BJ (cell line): ENCODE measurements around the gene YBX1. TPM values are rescaled to one million over a fixed set of nuclear protein-coding genes. Genes with fewer than 3 reads are reported as not detected.
"Not testable (repeated sequence)": the region's sequence is repeated elsewhere in the genome, so short reads cannot be mapped to it uniquely, and the experiment has no call there.

Experiments
- CTCF ChIA-PET: fragments of 350-600 bp; formaldehyde crosslinking; extraction: SDS; loops from one replicate; lab custom pipeline; 2021; ENCODE audit warnings: antibody characterized with exemption, inconsistent platforms; lab: Yijun Ruan, JAX
- POLR2A ChIA-PET: fragments of 300-600 bp; sonication (Branson Sonifier 250); formaldehyde crosslinking; extraction: SDS; loops from one replicate; lab custom pipeline; 2021; ENCODE audit warnings: antibody characterized with exemption; lab: Charles Lee
- DNase-seq: peaks from one replicate; pipeline ENCODE4 v3.0.0-alpha.2; 2011; ENCODE audit warnings: low read depth
- H3K27me3 ChIP-seq: 2 replicates; pipeline ENCODE4 v1.6.0; 2011; ENCODE audit warnings: low read length; ENCODE audit not compliant: control insufficient read depth, insufficient read depth
- H3K36me3 ChIP-seq: 2 replicates; pipeline ENCODE4 v1.5.1; 2011; ENCODE audit warnings: low read length; ENCODE audit not compliant: control insufficient read depth, insufficient read depth
- H3K4me3 ChIP-seq: 2 replicates; pipeline ENCODE4 v1.5.1; 2011; ENCODE audit warnings: low read depth, mild to moderate bottlenecking, control low read depth, low read length
- CTCF ChIP-seq: IDR thresholded peaks from 2 replicates; pipeline ENCODE4 v1.5.1; 2011; ENCODE audit warnings: low read depth, mild to moderate bottlenecking, control low read depth, inconsistent platforms, low read length, moderate library complexity; ENCODE audit not compliant: insufficient read depth
- polyA plus RNA-seq: library from polyadenylated mRNA; depleted of rRNA; stranded (reverse); fragments of >200 nt; gene quantifications from 2 replicates; pipeline ENCODE4 v1.2.3, GENCODE V29; 2011

YBX1 gene
- polyA plus RNA-seq, 1 experiment, result 387 TPM

- no peak for TF ChIP-seq CTCF
- Histone ChIP-seq H3K27me3 (no peaks in the 10 kb centered on the region), H3K36me3 (peaks cover 1% of the 10 kb centered on the region; the same call in 1 of the 2 replicates), H3K4me3 (peak overlapping the region; percentile 65)
- no peak for DNase-seq
- ChIA-PET CTCF (interaction anchor here (1.1 to 2.0 kb wide), 4 partner anchors 10 to 242 kb away, joined by 3 to 6 read pairs (median 4); no protein-coding TSS in a partner anchor), POLR2A (no interaction called here)
Observed at GRCh38 chr1:42680921-42681683, 1.1 kb upstream of the YBX1 start.

- ChIA-PET POLR2A (interaction anchor here (0.5 to 0.7 kb wide), 3 partner anchors 45 to 613 kb away, joined by 3 to 6 read pairs (median 4); no protein-coding TSS in a partner anchor), CTCF (interaction anchor here (0.6 to 2.0 kb wide), 2 partner anchors 24 to 60 kb away, joined by 4 to 6 read pairs; no protein-coding TSS in a partner anchor)
- H3K36me3 ChIP-seq, H3K27me3 ChIP-seq, DNase-seq: not testable (repeated sequence)
- H3K4me3 ChIP-seq, result peak overlapping the region; percentile 65
Observed at GRCh38 chr1:42682484-42682738, 193 bp downstream of the YBX1 start.

GRCh38 chr1:42682739-42683531, 717 bp downstream of the YBX1 start:
- Histone ChIP-seq H3K36me3 (peaks cover 1% of the 10 kb centered on the region; the same call in 1 of the 2 replicates), H3K4me3 (peak overlapping the region; percentile 65), H3K27me3 (no peaks in the 10 kb centered on the region)
- no peak for TF ChIP-seq CTCF
- ChIA-PET CTCF (interaction anchor here (0.6 to 2.0 kb wide), 5 partner anchors 12 to 70 kb away, joined by 3 to 6 read pairs (median 4); no protein-coding TSS in a partner anchor), POLR2A (interaction anchor here (0.5 to 0.7 kb wide), 3 partner anchors 46 to 613 kb away, joined by 3 to 6 read pairs (median 4); no protein-coding TSS in a partner anchor)
- DNase-seq, result no peak

GRCh38 chr1:42684139-42684538, 1.9 kb downstream of the YBX1 start:
- ChIA-PET POLR2A (no interaction called here), CTCF (interaction anchor here (0.9 to 1.1 kb wide), 3 partner anchors 11 to 68 kb away, joined by 3 to 5 read pairs (median 5); no protein-coding TSS in a partner anchor)
- H3K36me3 ChIP-seq, result peaks cover 1% of the 10 kb centered on the region; the same call in 1 of the 2 replicates
- TF ChIP-seq CTCF, result no peak
- H3K27me3 ChIP-seq, result no peaks in the 10 kb centered on the region
- peak overlapping the region; percentile 65 for H3K4me3 ChIP-seq
- no peak for DNase-seq

- Histone ChIP-seq H3K27me3 (no peaks in the 10 kb centered on the region), H3K36me3 (peaks cover 1% of the 10 kb centered on the region; the same call in 1 of the 2 replicates), H3K4me3 (no peak overlapping the region)
- no peak for TF ChIP-seq CTCF
- CTCF ChIA-PET, result interaction anchor here (1.2 kb wide), 1 partner anchor 47 kb away, joined by 3 read pairs; no protein-coding TSS in a partner anchor
- DNase-seq, result no peak
- POLR2A ChIA-PET, result interaction anchor here (1.2 kb wide), 1 partner anchor 80 kb away, joined by 6 read pairs; the partner anchor contains the start of genes C1orf50 and P3H1
Observed at GRCh38 chr1:42686418-42686817, 4.2 kb downstream of the YBX1 start.
